SKM-1 treated with dmso at 0.1 percent for 144 hours (cell line): Measurements from ENCODE around the gene RHOA.
"Not testable (repeated sequence)": the region's sequence is repeated elsewhere in the genome, so short reads cannot be mapped to it uniquely, and the experiment has no call there.

Experiments used
- DNase-seq: peaks from one replicate; lab custom pipeline; 2025; ENCODE audit not compliant: unreplicated experiment; lab: John Stamatoyannopoulos, UW

Gene RHOA

DNA sequence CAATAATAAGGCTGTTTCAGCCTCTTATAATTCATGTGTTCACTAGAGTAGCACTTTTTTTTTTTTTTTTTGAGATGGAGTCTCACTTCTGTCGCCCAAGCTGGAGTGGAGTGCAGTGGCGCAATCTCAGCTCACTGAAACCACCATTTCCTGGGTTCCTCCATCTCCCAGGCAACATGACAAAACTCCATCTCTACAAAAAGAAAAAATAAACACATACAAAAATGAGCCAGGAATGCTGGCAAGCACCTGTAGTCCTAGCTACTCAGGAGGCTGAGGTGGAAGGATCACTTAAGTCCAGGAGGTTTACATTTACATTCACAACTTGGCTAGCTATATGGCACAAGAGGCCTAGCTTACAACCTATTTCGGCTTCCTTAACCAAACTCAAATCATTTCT lies 78.7 kb downstream of the RHOA start:
- peak; percentile 66 for DNase-seq

DNA sequence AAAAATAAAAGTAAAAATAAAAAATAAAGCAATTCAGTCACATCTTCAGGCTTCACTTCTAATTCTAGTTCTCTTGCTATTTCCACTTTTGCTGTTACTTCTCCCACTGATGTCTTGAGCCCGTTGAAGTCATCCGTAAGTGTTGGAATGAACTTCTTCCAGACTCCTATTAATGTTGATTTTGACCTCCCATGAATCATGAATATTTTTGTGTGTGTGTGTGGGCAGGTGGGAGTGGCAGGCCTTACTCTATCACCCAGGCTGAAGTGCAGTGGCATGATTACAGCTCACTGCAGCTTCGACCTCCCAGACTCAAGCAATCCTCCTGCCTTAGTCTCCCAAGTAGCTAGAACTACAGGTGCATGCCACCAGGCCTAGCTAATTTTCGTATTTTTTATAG lies 82.6 kb downstream of the RHOA start:
- no peak for DNase-seq

GRCh38 chr3:49328350-49328749 lies 83.4 kb downstream of the RHOA start:
- DNase-seq = not testable (repeated sequence)

DNA sequence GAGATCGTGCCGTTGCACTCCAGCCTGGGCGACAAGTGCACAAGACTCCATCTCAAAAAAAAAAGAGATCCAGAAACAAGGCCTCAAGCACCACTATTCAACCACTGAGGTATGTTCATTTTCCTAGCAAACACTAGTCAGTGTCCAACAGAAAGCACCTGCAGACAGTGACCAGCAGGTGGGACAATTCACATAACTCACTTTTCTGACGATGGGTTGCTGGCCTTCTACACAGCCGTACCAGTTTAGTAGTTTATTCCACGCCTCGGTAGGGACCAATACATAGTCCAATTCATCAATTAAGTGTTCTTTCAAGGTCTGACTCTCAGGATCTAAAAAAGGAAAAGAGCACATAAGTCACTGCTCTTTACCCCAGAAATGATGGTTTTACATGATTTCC lies 84.3 kb downstream of the RHOA start:
- DNase-seq = no peak

- no peak for DNase-seq
These were observed 87.0 kb downstream of the RHOA start for GRCh38 chr3:49324768-49325167.

DNA sequence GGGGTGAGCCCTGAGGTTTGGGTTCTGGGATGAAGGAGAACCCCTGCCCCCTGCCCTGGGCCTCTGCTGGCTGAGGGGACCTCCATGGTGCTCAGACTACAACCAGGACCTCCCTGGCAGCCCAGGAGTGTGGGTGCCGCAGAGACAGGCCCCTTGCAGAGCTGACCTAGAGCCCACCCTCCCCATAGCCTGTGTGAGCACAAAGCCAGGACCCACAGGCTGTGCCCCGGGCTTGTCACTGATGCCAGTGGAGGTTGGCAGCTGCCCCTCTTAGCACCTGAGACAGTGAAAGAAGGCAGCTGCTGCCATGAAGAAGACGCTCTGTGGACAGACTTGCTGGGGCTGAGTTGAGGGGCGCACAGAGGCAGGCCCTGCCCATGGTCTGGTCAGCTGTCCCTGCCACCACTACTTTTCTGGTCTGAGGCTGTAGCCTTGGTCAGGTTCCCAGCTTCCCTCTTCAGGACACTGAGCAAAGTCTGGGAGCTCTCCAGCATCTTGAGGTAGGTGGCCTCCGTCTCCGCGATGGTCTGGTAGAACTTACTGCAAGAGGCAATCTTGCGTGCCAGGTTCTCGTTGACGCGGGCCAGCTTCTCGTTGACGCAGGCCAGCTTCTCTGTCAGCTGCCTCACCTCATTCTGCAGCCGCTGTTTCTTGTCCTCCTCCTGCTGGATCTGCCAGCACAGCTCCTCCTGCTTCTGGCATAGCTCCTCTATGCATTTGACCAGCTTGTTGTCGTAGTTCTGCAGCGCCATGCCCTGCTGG lies 94.9 kb downstream of the RHOA start:
- DNase-seq = no peak

DNA sequence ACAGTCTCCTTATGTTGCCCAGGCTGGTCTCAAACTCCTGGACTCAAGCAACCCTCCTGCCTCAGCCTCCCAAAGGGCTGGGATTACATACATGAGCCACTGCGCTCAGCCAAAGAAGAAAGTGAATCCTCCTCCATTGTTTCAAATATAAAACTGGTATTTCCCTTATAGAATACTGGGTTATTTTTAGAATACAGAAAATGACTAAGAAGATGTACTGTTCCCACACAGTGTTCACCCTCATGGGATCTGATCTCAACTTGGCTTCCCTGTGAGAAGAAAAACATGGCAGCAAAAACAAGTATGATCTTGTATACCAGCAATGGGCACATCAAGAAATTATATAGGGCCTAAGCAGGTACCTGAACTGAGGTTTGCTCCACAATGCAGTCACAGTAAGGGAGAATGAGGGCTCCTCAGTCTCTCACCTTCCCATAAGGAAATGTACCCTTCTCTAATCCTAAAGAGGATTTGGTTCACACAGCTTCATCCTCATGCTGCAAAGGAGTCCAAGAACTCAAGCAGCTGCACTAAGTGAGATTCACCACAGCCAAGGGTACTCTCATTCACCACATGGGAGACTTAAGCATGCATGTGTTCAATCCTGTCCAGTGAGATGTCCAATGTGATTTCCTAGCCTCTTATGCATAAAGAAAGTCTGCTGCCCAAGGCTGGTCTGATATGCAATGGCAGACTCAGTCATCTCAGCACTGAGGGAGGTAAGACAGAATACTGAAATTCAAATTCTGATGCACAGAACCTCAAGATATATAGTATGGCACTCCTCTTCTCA lies 97.7 kb downstream of the RHOA start:
- no peak for DNase-seq

DNA sequence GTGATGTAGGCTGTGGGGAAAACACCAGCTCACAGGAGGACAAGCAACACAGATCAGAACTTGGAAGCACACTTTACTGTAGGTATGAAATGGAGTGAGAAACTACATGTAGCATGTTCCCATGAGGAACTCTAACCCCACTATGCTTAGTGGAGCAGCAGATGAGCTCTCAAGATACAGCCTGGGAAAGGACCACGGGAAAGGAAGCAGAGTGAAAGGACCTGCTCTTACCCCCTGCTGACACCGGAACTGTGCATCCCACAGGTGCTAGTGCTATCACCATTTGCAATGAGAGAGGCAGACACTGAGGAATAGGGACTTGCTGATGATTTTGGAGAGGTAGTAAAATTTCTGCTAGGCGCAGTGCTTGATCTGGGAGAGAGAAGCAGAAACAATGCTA lies 100.5 kb downstream of the RHOA start:
- DNase-seq = no peak

- no peak for DNase-seq
These were observed 101.1 kb downstream of the RHOA start for GRCh38 chr3:49310677-49311076.
